ENCODE measurements around the gene MYOCD. TPM values are rescaled to one million over a fixed set of nuclear protein-coding genes. Genes with fewer than 3 reads are reported as not detected.

MYOCD gene
- total RNA-seq, 1 donor from 2014 or later: 0.04 TPM

DNA sequence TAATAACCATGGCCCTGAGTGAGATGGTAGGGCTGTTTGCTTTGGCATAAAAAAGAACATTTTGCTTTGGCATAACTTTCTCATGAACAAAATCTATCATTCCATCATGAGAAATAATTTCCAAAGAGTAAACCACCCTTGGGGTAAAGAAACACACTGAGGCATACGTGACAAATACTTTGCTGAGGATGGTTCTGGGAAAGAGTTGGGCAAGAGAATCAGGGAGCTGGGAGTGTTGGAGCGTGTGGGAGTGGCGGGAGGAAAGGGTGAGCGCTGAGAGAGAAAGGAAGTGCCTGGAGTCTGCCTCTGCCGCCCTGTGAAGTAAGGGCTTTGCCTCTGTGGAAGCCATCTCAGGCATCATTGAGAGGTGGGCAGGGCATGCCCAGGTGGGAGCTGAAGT lies 63.4 kb downstream of the MYOCD start:
- TF ChIP-seq, protein P1, sequence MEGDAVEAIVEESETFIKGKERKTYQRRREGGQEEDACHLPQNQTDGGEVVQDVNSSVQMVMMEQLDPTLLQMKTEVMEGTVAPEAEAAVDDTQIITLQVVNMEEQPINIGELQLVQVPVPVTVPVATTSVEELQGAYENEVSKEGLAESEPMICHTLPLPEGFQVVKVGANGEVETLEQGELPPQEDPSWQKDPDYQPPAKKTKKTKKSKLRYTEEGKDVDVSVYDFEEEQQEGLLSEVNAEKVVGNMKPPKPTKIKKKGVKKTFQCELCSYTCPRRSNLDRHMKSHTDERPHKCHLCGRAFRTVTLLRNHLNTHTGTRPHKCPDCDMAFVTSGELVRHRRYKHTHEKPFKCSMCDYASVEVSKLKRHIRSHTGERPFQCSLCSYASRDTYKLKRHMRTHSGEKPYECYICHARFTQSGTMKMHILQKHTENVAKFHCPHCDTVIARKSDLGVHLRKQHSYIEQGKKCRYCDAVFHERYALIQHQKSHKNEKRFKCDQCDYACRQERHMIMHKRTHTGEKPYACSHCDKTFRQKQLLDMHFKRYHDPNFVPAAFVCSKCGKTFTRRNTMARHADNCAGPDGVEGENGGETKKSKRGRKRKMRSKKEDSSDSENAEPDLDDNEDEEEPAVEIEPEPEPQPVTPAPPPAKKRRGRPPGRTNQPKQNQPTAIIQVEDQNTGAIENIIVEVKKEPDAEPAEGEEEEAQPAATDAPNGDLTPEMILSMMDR (IDR thresholded peaks at IDR 0.05): no peak
- TF ChIP-seq EZH2phosphoT487 (IDR thresholded peaks at IDR 0.05) (no peak), EZH2 (IDR thresholded peaks at IDR 0.05) (no peak)
- no peak overlapping the region for H3K4me2 ChIP-seq
- no peaks in the 10 kb centered on the region for H3K27me3 ChIP-seq
- Mint-ChIP-seq H3K36me3 (no peaks in the 10 kb centered on the region), H3K9me3 (peaks cover 2% of the 10 kb centered on the region), H3K4me3 (no peak overlapping the region), H3K27ac (no peak overlapping the region), H3K4me1 (peaks cover 18% of the 10 kb centered on the region), H3K27me3 (ENCODE audit: insufficient read depth, low read depth) (peaks cover 2% of the 10 kb centered on the region)
- H3K9me3 ChIP-seq (ENCODE audit: low read depth): no peaks in the 10 kb centered on the region
- H3K27ac ChIP-seq: no peak overlapping the region
- H3K79me2 ChIP-seq (ENCODE audit: low read depth): no peaks in the 10 kb centered on the region
- no peak overlapping the region for H3K4me3 ChIP-seq
- no peaks in the 10 kb centered on the region for H3K36me3 ChIP-seq
- no peak overlapping the region for H3K9ac ChIP-seq
- H4K20me1 ChIP-seq (ENCODE audit: low read depth): no peaks in the 10 kb centered on the region
- peaks cover 6% of the 10 kb centered on the region for H3F3A ChIP-seq (ENCODE audit: low read depth)
- H3K4me1 ChIP-seq: peaks cover 7% of the 10 kb centered on the region
- no peak overlapping the region for H2AFZ ChIP-seq (replicated peaks)
- no peak for DNase-seq (ENCODE audit: low spot score)

DNA sequence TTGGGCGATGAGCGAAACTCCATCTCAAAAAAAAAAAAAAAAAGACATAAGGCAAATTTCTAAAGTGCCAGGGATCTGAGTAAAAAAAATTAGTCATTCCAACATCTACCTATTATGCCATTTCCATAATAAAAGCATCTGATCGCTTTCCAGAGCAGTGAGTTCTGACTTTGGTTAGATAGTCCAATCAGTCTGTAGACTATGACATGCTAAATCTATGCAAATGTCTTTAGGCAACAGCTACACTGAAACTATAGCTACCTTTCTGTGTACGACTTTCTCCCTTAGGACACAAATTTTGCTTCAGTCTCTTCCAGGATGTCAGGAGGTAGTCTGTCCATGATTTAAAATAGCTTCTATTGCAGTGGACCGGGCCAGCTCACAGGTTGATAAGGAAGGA lies 64.7 kb downstream of the MYOCD start:
- TF ChIP-seq EZH2phosphoT487 (IDR thresholded peaks at IDR 0.05): no peak
- TF ChIP-seq EZH2 (IDR thresholded peaks at IDR 0.05): no peak
- TF ChIP-seq, protein P1 (IDR thresholded peaks at IDR 0.05): no peak
- H4K20me1 ChIP-seq (ENCODE audit: low read depth): no peaks in the 10 kb centered on the region
- DNase-seq (ENCODE audit: low spot score): no peak
- H3K4me3 ChIP-seq: no peak overlapping the region
- H3K9ac ChIP-seq: no peak overlapping the region
- no peaks in the 10 kb centered on the region for H3K36me3 ChIP-seq
- peaks cover 7% of the 10 kb centered on the region for H3K4me1 ChIP-seq
- peaks cover 6% of the 10 kb centered on the region for H3F3A ChIP-seq (ENCODE audit: low read depth)
- no peak overlapping the region for H3K27ac ChIP-seq
- H3K36me3 Mint-ChIP-seq: no peaks in the 10 kb centered on the region
- H2AFZ ChIP-seq (replicated peaks): peak overlapping the region; percentile 32
- H3K27ac Mint-ChIP-seq: no peak overlapping the region
- H3K27me3 Mint-ChIP-seq (ENCODE audit: insufficient read depth, low read depth): peaks cover 6% of the 10 kb centered on the region
- no peaks in the 10 kb centered on the region for H3K79me2 ChIP-seq (ENCODE audit: low read depth)
- peaks cover 2% of the 10 kb centered on the region for H3K9me3 Mint-ChIP-seq
- H3K9me3 ChIP-seq (ENCODE audit: low read depth): no peaks in the 10 kb centered on the region
- H3K4me2 ChIP-seq: peak overlapping the region; percentile 46
- no peaks in the 10 kb centered on the region for H3K27me3 ChIP-seq
- H3K4me1 Mint-ChIP-seq: peaks cover 18% of the 10 kb centered on the region
- H3K4me3 Mint-ChIP-seq: peak overlapping the region; percentile 11

DNA sequence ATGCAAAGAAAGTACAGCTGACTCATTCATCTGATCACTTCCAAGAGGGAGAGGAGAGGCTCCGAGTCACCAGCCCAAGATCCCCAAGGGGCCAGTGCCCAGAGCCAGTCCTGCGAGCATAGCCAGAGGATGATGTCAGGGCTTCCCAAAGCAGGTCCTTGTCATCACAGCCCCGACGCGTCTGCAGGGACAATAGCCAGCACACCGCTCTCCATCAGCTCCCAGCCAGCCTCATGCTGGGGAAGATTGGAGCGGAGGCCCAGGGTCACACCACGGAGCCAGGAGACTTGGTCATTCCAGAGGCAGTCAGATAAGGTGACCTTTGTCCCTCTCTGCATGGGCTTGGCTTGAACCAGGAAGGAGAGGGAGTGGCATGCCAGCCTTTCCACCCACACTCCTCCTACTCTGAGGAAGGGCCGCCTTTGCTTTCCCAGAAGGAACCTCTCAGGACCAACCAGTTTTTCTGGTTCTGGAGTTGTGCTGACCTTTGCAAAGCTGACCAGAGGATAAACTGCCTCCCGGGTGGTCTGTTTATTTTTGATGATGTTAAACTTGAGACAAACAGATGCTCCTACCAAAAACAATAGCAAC lies 65.3 kb downstream of the MYOCD start:
- H3K4me2 ChIP-seq: peak overlapping the region; percentile 46

More for the DNA sequence above, 65.3 kb downstream of the MYOCD start:
- Mint-ChIP-seq H3K9me3 (peaks cover 2% of the 10 kb centered on the region), H3K4me3 (peak overlapping the region; percentile 11), H3K27me3 (ENCODE audit: insufficient read depth, low read depth) (peaks cover 6% of the 10 kb centered on the region), H3K4me1 (peaks cover 18% of the 10 kb centered on the region), H3K36me3 (no peaks in the 10 kb centered on the region), H3K27ac (peak overlapping the region; percentile 53)
- TF ChIP-seq, protein P1 (IDR thresholded peaks at IDR 0.05): no peak
- TF ChIP-seq EZH2phosphoT487 (IDR thresholded peaks at IDR 0.05) (no peak), EZH2 (IDR thresholded peaks at IDR 0.05) (no peak)
- Histone ChIP-seq H3K4me3 (no peak overlapping the region), H3K27ac (no peak overlapping the region), H3K27me3 (no peaks in the 10 kb centered on the region), H3K36me3 (no peaks in the 10 kb centered on the region), H3K9me3 (ENCODE audit: low read depth) (no peaks in the 10 kb centered on the region), H3K4me1 (peaks cover 7% of the 10 kb centered on the region), H2AFZ (replicated peaks) (peak overlapping the region; percentile 32), H3K79me2 (ENCODE audit: low read depth) (no peaks in the 10 kb centered on the region), H4K20me1 (ENCODE audit: low read depth) (no peaks in the 10 kb centered on the region), H3K9ac (no peak overlapping the region), H3F3A (ENCODE audit: low read depth) (peaks cover 6% of the 10 kb centered on the region)
- DNase-seq (ENCODE audit: low spot score): peak; percentile 45

Data from neural progenitor cell (in vitro differentiated cells).